ENCODE results near the gene KRT25. TPM values are rescaled to one million over a fixed set of nuclear protein-coding genes. Genes with fewer than 3 reads are reported as not detected.

The KRT25 gene
- total and polyA plus RNA-seq, 2 of the 13 experiments (the other 11 are each of a cell fraction or from before 2014, with no cell fraction given) = not detected

GRCh38 chr17:40791111-40791510 is 36.0 kb upstream of the KRT25 start:
- WGBS (ENCODE audit: low lambda C conversion rate) = 68% methylated on average over 1 of the region's 1 CpG
- TF ChIP-seq ZNF512B (CRISPR knock-in tag; IDR thresholded peaks at IDR 0.05; ENCODE audit: borderline replicate concordance) = no peak
- no peak for TF ChIP-seq ZNF326 (CRISPR knock-in tag; IDR thresholded peaks at IDR 0.05; ENCODE audit: borderline replicate concordance)
- no peak for TF ChIP-seq PREB (CRISPR knock-in tag; IDR thresholded peaks at IDR 0.05)
- no peak for TF ChIP-seq ZFP36L1 (CRISPR knock-in tag; IDR thresholded peaks at IDR 0.05)
- TF ChIP-seq ZNF513 (CRISPR knock-in tag; conservative IDR thresholded peaks at IDR 0.05) = no peak
- ATAC-seq (no peak), FAIRE-seq (no peak), DNase-seq (ENCODE audit: low spot score) (no peak)
- Histone ChIP-seq H3K4me2 (ENCODE audit: low read depth, low read length) (no peak overlapping the region), H2AFZ (ENCODE audit: low read length) (no peak overlapping the region), H3K9me3 (ENCODE audit: low read length) (no peaks in the 10 kb centered on the region), H3K36me3 (replicated peaks in 1 of 2; ENCODE audit: control insufficient read depth in 1 of 2, insufficient read depth in 2 of 2, low read length in 2 of 2) (no peaks in the 10 kb centered on the region), H3K27ac (ENCODE audit: extremely low read length, insufficient read depth, low read length) (no peak overlapping the region), H3K79me2 (ENCODE audit: insufficient read depth, low read length) (no peaks in the 10 kb centered on the region), H3K9ac (ENCODE audit: insufficient read depth, low read depth, low read length) (no peak overlapping the region), H3K4me3 (replicated peaks in 1 of 3; ENCODE audit: insufficient read depth in 1 of 3, low read depth in 2 of 3, low read length in 3 of 3) (no peak overlapping the region), H3K27me3 (ENCODE audit: control insufficient read depth in 1 of 2, insufficient read depth in 2 of 2, low read length in 2 of 2) (peaks cover 0 to 31% of the 10 kb centered on the region in 2 experiments; a peak in 3 of 5 replicates), H3K4me1 (ENCODE audit: insufficient read depth, low read length) (no peaks in the 10 kb centered on the region), H4K20me1 (ENCODE audit: insufficient read depth, low read length) (no peaks in the 10 kb centered on the region)
- POLR2A ChIA-PET = no interaction called here
- CTCF ChIA-PET (ENCODE audit: low intra/inter-chr PET ratio, low total read pairs) = interaction anchor here (2.0 to 3.5 kb wide), 2 partner anchors 172 to 175 kb away, joined by 37 to 44 read pairs; no protein-coding TSS in a partner anchor
- intact Hi-C loops (cut with micrococcal nuclease; ENCODE audit: unreplicated experiment) (no loop called here), in situ Hi-C loops (cut with HindIII; ENCODE audit: extremely low pct_ligation_motif_present, low pct_unique_long_range_greater_than_20kb) (loop anchor here (5.0 kb wide), 1 partner anchor 174 kb away; no protein-coding TSS in a partner anchor)
- no TSS peak for BruUV-seq (replicated peaks)

Measured in HepG2 (cell line).